Measurements from ENCODE around the gene ISCA2. TPM values are rescaled to one million over a fixed set of nuclear protein-coding genes. Genes with fewer than 3 reads are reported as not detected.

ISCA2 gene, protein sequence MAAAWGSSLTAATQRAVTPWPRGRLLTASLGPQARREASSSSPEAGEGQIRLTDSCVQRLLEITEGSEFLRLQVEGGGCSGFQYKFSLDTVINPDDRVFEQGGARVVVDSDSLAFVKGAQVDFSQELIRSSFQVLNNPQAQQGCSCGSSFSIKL
- 10 to 100 TPM; 27.4 to 27.9 TPM for total RNA-seq

DNA sequence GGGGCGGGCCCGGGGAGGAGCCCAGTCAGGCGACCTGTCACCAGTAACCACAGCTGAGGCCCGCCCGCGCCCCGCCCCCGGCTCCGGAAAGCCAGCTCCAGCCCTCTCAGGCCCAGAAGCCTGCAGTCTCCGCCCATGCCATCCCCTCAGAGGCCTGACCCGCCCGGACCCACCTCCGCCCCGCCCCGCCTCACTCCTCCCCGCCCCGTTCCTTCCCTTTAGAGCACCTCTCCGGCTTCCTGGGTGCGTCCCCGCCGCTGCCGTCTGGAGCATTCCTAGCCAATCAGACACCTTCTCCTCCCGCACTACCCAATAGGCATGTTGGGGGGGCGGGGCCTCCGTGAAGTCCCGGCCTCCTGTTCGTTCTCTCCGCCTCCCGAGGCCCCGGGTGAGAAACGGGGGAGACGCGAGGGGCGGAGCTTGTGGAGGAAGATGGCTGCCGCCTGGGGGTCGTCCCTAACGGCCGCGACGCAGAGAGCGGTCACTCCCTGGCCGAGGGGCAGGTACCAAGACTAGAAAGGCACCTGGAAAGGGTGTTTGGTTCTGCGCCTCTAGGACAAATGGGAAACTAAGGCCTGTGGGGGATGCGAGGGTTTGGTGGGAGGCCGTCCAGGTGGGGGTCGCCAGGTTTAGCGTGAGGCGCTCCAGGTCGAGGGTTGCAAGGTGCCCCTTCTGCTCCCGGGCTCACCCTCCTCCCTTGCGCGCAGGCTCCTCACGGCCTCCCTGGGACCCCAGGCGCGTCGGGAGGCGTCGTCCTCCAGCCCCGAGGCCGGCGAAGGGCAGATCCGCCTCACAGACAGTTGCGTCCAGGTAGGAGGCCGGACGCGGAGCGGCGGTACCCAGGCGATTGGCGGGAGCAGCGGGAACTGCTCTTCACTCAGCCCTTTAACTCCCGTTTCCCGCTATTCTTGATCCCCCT, at the start of gene ISCA2:
TSS of gene ISCA2 (plus strand) at position 423 of the 919 bp plus-strand sequence. CDS start at position 433, 10 bp downstream.

DNA sequence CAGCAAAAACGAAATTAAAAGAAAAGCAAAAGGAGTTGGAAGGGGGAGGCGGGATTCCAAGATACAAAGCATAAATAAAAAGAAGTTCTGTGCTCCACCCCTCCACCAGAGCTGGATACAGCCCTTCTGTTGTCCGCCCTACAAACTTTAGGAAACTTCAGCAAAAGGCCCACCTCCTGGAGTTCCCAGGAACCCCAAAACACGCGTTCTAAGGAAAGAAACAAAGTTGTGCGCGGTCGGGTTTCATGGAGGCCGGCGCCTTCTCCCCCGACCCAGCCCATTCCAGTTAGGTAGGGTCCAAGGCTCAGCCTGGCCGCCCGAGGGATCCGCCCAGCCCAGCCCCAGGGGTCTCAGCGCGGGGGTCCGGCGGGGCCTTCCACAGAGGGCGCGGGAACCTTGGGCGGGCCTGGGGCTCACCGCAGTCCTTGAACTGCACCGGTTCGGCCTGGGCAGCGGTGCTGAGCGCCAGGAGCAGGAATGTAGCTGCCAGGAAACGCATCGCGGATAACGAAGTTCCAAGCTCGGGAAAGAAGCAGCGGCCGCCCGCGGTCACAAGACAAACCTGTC, 706 bp upstream of the ISCA2 start, which contains the start of gene NPC2:
TSS of gene NPC2 (minus strand) at position 530 of the 567 bp plus-strand sequence. CDS start at position 499, 31 bp downstream.

Other genes starting within 250 kb of the ISCA2 start
- 10 to 100 TPM; 54.8 to 58.8 TPM for gene ABCD4, start 190.8 kb upstream of the ISCA2 start, total RNA-seq
- not detected for gene VRTN, start 145.3 kb upstream of the ISCA2 start, total RNA-seq
- not detected for gene SYNDIG1L, start 67.6 kb upstream of the ISCA2 start, total RNA-seq
- gene NPC2, start 460 bp upstream of the ISCA2 start, total RNA-seq: 10 to 100 TPM; 67.9 to 77.8 TPM
- gene LTBP2, start 118.5 kb downstream of the ISCA2 start, total RNA-seq: under 1 TPM; 0.10 TPM
- 10 to 100 TPM; 38.2 to 40.8 TPM for gene AREL1, start 219.3 kb downstream of the ISCA2 start, total RNA-seq
- gene FCF1, start 219.4 kb downstream of the ISCA2 start, total RNA-seq: 10 to 100 TPM; 56.1 to 57.8 TPM